GM18907 (cell line): ENCODE data around the gene MINDY3.

Source experiments
- ATAC-seq: cut with Tn5 transposase; IDR thresholded peaks from one replicate; pipeline ENCODE4 v1.9.1; 2021; ENCODE audit warnings: mild to moderate bottlenecking, moderate library complexity; ENCODE audit not compliant: unreplicated experiment

MINDY3 gene

GRCh38 chr10:15808204-15808797 lies 52.0 kb downstream of the MINDY3 start:
- no peak for ATAC-seq

GRCh38 chr10:15805395-15806058 lies 54.8 kb downstream of the MINDY3 start:
- ATAC-seq, result no peak

GRCh38 chr10:15804109-15804508 lies 56.2 kb downstream of the MINDY3 start:
- ATAC-seq, result no peak

- no peak for ATAC-seq
Measured at GRCh38 chr10:15802375-15802949, 57.8 kb downstream of the MINDY3 start.

GRCh38 chr10:15801641-15802040 lies 58.7 kb downstream of the MINDY3 start:
- no peak for ATAC-seq

GRCh38 chr10:15801147-15801546 lies 59.2 kb downstream of the MINDY3 start:
- ATAC-seq, result no peak

GRCh38 chr10:15797346-15797745 lies 63.0 kb downstream of the MINDY3 start:
- ATAC-seq, result no peak

GRCh38 chr10:15796762-15797161 lies 63.5 kb downstream of the MINDY3 start:
- no peak for ATAC-seq

GRCh38 chr10:15796098-15796759 lies 64.1 kb downstream of the MINDY3 start:
- ATAC-seq, result no peak

GRCh38 chr10:15795036-15795792 lies 65.1 kb downstream of the MINDY3 start:
- ATAC-seq, result no peak

- no peak for ATAC-seq
Measured at GRCh38 chr10:15794569-15794968, 65.7 kb downstream of the MINDY3 start.

GRCh38 chr10:15793664-15794063 lies 66.6 kb downstream of the MINDY3 start:
- ATAC-seq, result no peak

GRCh38 chr10:15792777-15793176 lies 67.5 kb downstream of the MINDY3 start:
- no peak for ATAC-seq

GRCh38 chr10:15791816-15792524 lies 68.3 kb downstream of the MINDY3 start:
- no peak for ATAC-seq

- no peak for ATAC-seq
Measured at GRCh38 chr10:15789793-15790525, 70.3 kb downstream of the MINDY3 start.

GRCh38 chr10:15787426-15787825 lies 72.9 kb downstream of the MINDY3 start:
- ATAC-seq, result no peak

GRCh38 chr10:15784662-15785300 lies 75.5 kb downstream of the MINDY3 start:
- no peak for ATAC-seq

- ATAC-seq, result no peak
Measured at GRCh38 chr10:15783941-15784636, 76.2 kb downstream of the MINDY3 start.

- no peak for ATAC-seq
Measured at GRCh38 chr10:15782851-15783250, 77.5 kb downstream of the MINDY3 start.
